ENCODE results near the gene DCLK3. TPM values are rescaled to one million over a fixed set of nuclear protein-coding genes. Genes with fewer than 3 reads are reported as not detected.

The DCLK3 gene
- total and polyA plus RNA-seq, 10 of the 15 experiments (the other 5 are each of a cell fraction or from before 2014, with no cell fraction given): not detected

DNA sequence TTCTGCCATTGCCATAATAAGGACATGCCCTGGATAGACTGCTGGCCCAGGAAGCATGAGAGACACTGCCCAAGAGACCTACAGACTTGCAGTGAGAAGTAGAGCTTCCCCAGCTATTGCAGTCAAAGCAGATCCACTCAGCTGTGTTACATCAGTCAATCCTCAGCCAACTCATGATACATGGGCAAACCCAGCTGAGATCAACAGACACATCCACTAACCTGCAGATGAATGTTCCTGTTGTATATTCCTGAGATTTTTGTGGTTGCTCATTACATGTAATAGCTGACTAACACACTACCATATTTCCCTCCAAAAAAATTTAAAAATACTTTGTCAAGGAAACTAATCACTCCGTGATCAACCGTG, 68.6 kb downstream of the DCLK3 start:
- POLR2A ChIA-PET: no interaction called here
- no TSS peak for BruUV-seq (replicated peaks)
- Histone ChIP-seq H3K4me2 (ENCODE audit: control insufficient read depth, insufficient read depth) (no peak overlapping the region), H3K4me1 (ENCODE audit: control insufficient read depth, insufficient read depth, low read length) (no peaks in the 10 kb centered on the region), H3K27me3 (replicated peaks in 1 of 2; ENCODE audit: control insufficient read depth in 2 of 2, insufficient read depth in 2 of 2, low read length in 1 of 2) (no peaks in the 10 kb centered on the region), H3K36me3 (ENCODE audit: control insufficient read depth in 2 of 2, insufficient read depth in 2 of 2, low read length in 1 of 2) (no peaks in the 10 kb centered on the region), H3K9ac (ENCODE audit: control insufficient read depth, insufficient read depth, low read length) (no peak overlapping the region), H3K27ac (ENCODE audit: control insufficient read depth, insufficient read depth) (no peak overlapping the region), H2AFZ (ENCODE audit: control insufficient read depth, low read depth, low read length) (no peak overlapping the region), H3K9me3 (replicated peaks; ENCODE audit: control insufficient read depth, insufficient read depth, low read length) (peaks cover 2% of the 10 kb centered on the region; the same call in 1 of the 3 replicates), H4K20me1 (ENCODE audit: control insufficient read depth, insufficient read depth) (no peaks in the 10 kb centered on the region), H3K4me3 (no peak overlapping the region), H3K79me2 (ENCODE audit: control insufficient read depth, insufficient read depth, low read length) (no peaks in the 10 kb centered on the region)
- no peak for DNase-seq (ENCODE audit: low read depth, low spot score)
- ATAC-seq: no peak
- in situ Hi-C loops (cut with MboI): loop anchor here (5.0 kb wide), 1 partner anchor 728 kb away; no protein-coding TSS in a partner anchor
- 52% methylated on average over 2 of the region's 2 CpGs for WGBS (ENCODE audit: insufficient coverage, insufficient replicate concordance, low lambda C conversion rate, missing lambda C conversion rate)
- intact Hi-C loops (cut with micrococcal nuclease; ENCODE audit: unreplicated experiment): no loop called here
- SMC1A ChIA-PET (ENCODE audit: uncharacterized antibody, unreplicated experiment): interaction anchor here (0.7 kb wide), 1 partner anchor 730 kb away, joined by 3 read pairs; no protein-coding TSS in a partner anchor
- CTCF ChIA-PET: interaction anchor here (1.1 to 1.2 kb wide), 2 partner anchors 155 to 730 kb away, joined by 3 read pairs; no protein-coding TSS in a partner anchor
- RAD21 ChIA-PET (ENCODE audit: unreplicated experiment): no interaction called here
- FAIRE-seq: no peak
- TF ChIP-seq SRF (IDR thresholded peaks at IDR 0.05; ENCODE audit: low read depth in 2 of 2, low read length in 2 of 2) (no peak), SUZ12 (IDR thresholded peaks at IDR 0.05; ENCODE audit: unreplicated experiment) (no peak), FOXK2 (IDR thresholded peaks at IDR 0.05) (no peak), HDAC6 (IDR thresholded peaks at IDR 0.05; ENCODE audit: unreplicated experiment) (no peak), NFXL1 (IDR thresholded peaks at IDR 0.05; ENCODE audit: borderline replicate concordance) (no peak), LARP7 (IDR thresholded peaks at IDR 0.05) (no peak), CREB1 (IDR thresholded peaks at IDR 0.05; ENCODE audit: low read depth) (no peak), RELA (IDR thresholded peaks at IDR 0.05; ENCODE audit: borderline replicate concordance, partially characterized antibody) (no peak), ZNF207 (IDR thresholded peaks at IDR 0.05; ENCODE audit: borderline replicate concordance) (no peak), IKZF2 (IDR thresholded peaks at IDR 0.05) (no peak), MEF2A (IDR thresholded peaks at IDR 0.05; ENCODE audit: insufficient read depth, low read depth, low read length) (no peak), SUPT20H (IDR thresholded peaks at IDR 0.05; ENCODE audit: borderline replicate concordance, control insufficient read depth, low read depth, low read length) (no peak), SP1 (IDR thresholded peaks at IDR 0.05; ENCODE audit: low read depth, low read length) (no peak)
- TF ChIP-seq, protein P1, sequence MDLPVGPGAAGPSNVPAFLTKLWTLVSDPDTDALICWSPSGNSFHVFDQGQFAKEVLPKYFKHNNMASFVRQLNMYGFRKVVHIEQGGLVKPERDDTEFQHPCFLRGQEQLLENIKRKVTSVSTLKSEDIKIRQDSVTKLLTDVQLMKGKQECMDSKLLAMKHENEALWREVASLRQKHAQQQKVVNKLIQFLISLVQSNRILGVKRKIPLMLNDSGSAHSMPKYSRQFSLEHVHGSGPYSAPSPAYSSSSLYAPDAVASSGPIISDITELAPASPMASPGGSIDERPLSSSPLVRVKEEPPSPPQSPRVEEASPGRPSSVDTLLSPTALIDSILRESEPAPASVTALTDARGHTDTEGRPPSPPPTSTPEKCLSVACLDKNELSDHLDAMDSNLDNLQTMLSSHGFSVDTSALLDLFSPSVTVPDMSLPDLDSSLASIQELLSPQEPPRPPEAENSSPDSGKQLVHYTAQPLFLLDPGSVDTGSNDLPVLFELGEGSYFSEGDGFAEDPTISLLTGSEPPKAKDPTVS (IDR thresholded peaks at IDR 0.05; ENCODE audit: low read depth, low read length): no peak
- TF ChIP-seq, protein P2, sequence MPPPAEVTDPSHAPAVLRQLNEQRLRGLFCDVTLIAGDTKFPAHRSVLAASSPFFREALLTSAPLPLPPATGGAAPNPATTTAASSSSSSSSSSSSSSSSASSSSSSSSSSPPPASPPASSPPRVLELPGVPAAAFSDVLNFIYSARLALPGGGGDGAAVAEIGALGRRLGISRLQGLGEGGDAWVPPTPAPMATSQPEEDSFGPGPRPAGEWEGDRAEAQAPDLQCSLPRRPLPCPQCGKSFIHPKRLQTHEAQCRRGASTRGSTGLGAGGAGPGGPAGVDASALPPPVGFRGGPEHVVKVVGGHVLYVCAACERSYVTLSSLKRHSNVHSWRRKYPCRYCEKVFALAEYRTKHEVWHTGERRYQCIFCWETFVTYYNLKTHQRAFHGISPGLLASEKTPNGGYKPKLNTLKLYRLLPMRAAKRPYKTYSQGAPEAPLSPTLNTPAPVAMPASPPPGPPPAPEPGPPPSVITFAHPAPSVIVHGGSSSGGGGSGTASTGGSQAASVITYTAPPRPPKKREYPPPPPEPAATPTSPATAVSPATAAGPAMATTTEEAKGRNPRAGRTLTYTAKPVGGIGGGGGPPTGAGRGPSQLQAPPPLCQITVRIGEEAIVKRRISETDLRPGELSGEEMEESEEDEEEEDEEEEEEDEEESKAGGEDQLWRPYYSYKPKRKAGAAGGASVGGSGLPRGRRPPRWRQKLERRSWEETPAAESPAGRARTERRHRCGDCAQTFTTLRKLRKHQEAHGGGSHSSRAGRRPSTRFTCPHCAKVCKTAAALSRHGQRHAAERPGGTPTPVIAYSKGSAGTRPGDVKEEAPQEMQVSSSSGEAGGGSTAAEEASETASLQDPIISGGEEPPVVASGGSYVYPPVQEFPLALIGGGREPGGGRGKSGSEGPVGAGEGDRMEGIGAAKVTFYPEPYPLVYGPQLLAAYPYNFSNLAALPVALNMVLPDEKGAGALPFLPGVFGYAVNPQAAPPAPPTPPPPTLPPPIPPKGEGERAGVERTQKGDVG (CRISPR knock-in tag; IDR thresholded peaks at IDR 0.05): no peak
- TF ChIP-seq, protein P3, sequence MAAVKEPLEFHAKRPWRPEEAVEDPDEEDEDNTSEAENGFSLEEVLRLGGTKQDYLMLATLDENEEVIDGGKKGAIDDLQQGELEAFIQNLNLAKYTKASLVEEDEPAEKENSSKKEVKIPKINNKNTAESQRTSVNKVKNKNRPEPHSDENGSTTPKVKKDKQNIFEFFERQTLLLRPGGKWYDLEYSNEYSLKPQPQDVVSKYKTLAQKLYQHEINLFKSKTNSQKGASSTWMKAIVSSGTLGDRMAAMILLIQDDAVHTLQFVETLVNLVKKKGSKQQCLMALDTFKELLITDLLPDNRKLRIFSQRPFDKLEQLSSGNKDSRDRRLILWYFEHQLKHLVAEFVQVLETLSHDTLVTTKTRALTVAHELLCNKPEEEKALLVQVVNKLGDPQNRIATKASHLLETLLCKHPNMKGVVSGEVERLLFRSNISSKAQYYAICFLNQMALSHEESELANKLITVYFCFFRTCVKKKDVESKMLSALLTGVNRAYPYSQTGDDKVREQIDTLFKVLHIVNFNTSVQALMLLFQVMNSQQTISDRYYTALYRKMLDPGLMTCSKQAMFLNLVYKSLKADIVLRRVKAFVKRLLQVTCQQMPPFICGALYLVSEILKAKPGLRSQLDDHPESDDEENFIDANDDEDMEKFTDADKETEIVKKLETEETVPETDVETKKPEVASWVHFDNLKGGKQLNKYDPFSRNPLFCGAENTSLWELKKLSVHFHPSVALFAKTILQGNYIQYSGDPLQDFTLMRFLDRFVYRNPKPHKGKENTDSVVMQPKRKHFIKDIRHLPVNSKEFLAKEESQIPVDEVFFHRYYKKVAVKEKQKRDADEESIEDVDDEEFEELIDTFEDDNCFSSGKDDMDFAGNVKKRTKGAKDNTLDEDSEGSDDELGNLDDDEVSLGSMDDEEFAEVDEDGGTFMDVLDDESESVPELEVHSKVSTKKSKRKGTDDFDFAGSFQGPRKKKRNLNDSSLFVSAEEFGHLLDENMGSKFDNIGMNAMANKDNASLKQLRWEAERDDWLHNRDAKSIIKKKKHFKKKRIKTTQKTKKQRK (IDR thresholded peaks at IDR 0.05; ENCODE audit: low read depth, low read length): no peak
- TF ChIP-seq, protein P4, sequence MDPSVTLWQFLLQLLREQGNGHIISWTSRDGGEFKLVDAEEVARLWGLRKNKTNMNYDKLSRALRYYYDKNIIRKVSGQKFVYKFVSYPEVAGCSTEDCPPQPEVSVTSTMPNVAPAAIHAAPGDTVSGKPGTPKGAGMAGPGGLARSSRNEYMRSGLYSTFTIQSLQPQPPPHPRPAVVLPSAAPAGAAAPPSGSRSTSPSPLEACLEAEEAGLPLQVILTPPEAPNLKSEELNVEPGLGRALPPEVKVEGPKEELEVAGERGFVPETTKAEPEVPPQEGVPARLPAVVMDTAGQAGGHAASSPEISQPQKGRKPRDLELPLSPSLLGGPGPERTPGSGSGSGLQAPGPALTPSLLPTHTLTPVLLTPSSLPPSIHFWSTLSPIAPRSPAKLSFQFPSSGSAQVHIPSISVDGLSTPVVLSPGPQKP (IDR thresholded peaks at IDR 0.05; ENCODE audit: low read depth, low read length): no peak
